GM19395 (cell line): ENCODE results near the gene HDAC9.

Source experiments
- ATAC-seq: cut with Tn5 transposase; IDR thresholded peaks from one replicate; pipeline ENCODE4 v1.9.1; 2021; ENCODE audit warnings: mild to moderate bottlenecking, moderate library complexity; ENCODE audit not compliant: unreplicated experiment

HDAC9 gene

DNA sequence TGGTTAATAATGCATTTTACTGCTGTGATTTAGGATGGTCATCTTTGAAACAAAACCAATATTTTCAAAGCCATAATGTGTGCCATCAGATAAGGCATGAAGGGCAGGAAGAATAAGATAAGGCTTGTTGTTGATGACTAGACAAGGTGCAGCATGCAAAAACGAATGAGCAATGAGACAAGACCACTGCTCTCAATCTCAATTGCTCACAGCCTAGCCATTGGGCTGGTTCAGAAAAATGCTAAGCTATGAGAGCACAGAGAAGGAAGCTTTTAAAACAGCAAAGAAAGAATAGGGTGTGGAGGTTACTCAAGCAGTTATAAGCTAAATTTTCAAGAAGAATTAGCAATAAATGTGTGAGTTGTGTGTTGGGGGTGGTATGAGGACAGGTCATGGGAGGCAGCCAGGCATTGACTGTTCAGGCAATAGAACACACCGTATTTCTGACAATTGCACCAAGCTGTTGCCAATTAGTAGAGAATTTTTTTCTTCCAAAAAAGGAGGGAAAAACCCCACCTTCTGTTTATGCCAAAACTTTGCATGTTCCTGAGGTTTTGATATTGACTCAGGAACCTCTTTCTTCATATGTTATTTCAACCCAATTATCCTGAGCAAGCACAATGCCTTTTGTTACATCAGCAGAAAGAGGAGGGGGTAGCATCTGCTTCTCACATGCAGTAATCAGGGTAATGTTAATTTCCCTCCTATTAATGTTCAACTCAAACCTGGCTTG is 276.5 kb downstream of the HDAC9 start:
- no peak for ATAC-seq

GRCh38 chr7:18772567-18772965 is 277.0 kb downstream of the HDAC9 start:
- ATAC-seq: no peak

DNA sequence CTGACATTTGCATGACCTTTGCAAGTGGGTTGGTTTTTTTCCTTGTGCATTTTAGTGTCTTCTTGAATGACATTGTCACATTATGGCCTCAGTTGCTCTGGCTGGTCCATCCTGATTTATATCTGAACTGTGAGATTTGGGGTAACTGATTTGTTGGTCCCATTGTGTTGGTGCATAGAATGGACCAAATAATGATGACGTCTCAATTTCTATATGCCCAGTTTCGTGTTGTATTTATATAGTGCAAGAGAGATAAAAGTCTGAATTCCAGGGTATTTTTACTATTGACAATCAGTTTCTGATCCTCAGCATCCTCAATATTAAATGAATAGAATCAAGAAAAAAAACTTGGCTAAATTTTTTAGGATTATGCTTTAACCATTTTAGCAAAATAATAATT is 281.8 kb downstream of the HDAC9 start:
- ATAC-seq: no peak

DNA sequence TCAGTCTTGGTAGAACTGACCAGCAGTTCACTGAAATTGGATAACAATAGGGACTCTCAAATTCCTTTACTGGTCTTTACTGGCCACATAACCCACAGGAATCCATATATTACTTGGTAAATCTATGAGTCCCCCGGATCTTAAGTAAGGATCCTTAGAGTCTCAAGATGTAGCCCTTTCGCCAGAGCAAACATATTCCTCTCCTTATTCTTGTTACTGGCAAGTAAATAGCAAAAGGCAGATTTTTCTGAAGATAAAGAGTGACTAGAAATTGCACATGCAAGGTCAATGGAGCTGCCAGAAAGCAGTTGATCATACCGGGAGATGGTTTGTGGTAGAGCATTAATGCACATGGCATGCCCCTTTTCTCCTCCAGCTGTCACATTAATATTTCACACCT is 283.0 kb downstream of the HDAC9 start:
- no peak for ATAC-seq

- no peak for ATAC-seq
Measured at GRCh38 chr7:18780266-18780665, 284.7 kb downstream of the HDAC9 start.

DNA sequence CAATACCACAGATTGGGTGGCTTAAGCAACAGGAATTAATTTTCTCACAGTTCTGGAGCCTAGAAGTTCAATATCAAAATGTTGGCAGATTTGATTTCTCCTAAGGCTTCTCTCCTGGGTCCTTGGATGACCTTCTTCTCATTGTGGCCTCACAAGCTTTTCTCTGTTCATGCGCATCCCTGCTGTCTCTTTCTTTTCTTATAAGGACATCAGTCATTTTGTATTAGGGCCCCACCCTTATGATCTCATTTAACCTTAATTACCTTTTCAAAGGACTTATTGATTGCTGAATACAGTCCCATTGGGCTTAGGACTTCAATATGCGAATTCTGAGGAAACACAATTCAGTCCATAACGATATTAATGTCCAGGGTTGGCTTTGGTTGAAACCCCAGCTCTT is 285.4 kb downstream of the HDAC9 start:
- no peak for ATAC-seq

DNA sequence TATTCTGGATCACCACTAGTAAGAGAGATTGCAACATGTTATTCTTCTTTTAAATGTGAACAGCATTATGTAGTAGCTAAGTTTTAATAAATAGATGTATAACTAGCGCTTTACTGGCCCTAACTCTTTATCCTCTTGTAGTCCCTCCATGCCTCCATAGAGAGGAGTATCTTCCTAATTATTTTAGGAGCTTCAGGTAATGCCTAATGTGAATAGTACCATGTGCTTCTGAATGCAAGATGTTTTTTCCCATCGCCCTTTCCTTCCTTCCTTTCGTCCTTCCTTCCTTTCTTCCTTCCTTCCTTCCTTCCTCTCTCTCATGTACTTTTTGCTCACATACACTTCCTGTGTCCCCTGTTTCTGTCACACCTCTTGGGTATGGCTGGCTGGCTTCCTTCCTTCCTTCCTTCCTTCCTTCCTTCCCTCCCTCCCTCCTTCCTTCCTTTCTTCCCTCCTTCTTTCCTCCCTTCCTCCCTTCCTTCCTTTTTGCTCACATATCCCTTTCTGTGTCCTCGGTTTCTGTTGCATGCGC is 290.7 kb downstream of the HDAC9 start:
- ATAC-seq: no peak

DNA sequence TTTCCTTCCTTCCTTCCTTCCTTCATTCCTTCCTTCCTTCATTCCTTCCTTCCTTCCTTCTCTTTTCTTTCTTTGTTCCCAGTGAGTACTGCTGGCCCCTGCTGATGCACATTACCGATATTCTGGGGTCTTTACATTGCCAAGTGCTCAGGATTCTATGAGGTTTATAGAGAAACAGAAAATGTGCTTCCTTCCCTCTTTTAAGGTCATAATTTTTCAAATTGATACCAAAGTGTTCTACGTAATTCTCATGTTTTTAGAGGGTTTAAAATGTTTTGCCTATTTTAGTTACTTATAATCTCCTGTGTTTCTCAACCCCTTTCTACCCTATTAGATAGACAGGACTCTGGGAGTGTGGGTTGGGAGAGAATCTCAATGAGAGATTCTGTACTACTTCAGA is 291.2 kb downstream of the HDAC9 start:
- ATAC-seq: no peak

- ATAC-seq: no peak
Measured at GRCh38 chr7:18788026-18788425, 292.5 kb downstream of the HDAC9 start.

DNA sequence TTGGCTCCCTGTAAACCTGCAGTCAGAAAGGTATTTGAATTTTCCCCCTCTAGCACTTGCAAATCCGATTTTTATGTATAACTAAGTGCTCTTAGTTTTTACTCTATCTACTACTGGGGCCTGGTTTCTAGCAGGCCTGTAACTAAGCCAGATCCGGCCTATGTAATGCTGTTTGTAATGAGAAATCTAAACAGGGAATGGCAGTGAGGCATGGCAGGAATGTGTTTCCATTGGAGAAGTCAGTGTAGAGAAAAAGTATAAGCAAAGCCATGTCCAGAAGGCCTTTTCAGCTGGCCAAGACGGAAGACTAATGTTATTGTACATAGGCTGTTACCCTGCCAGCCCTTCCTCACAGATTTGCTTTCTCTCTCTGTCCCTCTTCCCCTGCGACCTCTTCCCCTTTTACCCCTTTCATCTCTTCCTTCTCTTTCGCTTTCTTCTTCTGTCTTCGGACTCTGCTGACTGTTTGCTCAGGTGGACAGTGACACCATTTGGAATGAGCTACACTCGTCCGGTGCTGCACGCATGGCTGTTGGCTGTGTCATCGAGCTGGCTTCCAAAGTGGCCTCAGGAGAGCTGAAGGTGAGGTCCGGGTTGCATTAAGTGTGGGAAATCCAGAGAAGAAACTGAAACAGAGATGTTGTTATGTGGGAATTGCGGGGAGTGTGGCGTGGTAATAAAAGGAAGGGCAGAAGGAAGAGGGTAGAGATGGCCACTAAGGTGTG is 297.5 kb downstream of the HDAC9 start:
- ATAC-seq: no peak

GRCh38 chr7:18796216-18796615 is 300.7 kb downstream of the HDAC9 start:
- ATAC-seq: no peak

DNA sequence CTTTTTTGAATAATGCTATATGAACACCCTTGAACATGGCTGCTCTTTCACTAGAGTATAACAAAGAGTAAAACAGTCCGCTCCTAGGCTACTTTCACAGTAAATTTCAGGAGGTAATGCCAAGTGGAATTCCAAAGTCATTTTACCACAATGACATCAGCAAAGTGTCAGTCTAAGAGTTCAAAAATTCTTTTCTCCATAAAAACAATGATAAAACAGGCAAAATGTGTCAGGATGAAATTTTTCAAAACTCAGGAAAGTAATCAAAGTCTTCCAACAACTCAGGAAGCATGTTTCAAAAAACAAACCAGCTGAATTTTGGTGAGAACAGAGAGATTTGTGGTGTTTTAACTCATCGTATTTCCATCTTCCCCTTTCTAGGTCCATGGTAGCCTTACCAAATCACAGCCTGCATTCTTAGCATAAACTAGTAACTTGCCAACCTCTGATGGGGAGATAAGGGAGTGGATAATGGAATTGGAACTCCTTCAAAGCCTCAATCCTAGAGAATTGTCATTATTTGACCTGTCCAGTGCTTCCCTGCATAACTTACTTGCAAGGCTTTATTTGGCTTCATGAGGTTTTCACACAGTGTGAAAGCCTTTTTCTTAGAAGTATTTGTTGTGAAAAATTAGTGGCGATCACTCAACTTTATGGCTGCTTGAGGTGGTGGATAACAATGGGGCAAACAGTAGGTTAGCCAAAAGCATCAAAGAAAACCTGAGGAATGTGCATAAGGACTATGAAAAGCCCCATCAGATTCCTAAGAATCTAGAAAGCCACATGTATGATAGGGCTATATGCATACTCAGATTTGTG is 302.7 kb downstream of the HDAC9 start:
- ATAC-seq: no peak

DNA sequence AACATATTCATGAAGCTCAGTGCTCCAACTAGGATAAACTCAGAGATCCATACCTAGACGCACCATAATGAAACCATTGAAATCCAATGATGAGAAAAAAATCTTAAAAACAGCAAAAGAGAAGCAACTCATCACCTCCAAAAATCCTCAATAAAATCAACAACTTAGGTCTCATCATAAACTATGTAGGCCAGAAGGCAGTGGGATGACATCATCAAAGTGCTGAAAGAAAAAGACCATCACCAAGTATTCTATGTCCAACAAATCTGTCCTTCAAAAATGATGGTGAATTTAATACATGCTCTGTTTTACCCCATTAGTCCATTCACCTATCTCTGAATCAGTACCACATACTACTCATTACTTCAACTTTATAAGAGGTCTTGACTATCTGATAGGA is 304.4 kb downstream of the HDAC9 start:
- ATAC-seq: no peak

- no peak for ATAC-seq
Measured at GRCh38 chr7:18803923-18804322, 308.4 kb downstream of the HDAC9 start.

- no peak for ATAC-seq
Measured at GRCh38 chr7:18806177-18806576, 310.6 kb downstream of the HDAC9 start.

GRCh38 chr7:18808026-18808425 is 312.5 kb downstream of the HDAC9 start:
- no peak for ATAC-seq

DNA sequence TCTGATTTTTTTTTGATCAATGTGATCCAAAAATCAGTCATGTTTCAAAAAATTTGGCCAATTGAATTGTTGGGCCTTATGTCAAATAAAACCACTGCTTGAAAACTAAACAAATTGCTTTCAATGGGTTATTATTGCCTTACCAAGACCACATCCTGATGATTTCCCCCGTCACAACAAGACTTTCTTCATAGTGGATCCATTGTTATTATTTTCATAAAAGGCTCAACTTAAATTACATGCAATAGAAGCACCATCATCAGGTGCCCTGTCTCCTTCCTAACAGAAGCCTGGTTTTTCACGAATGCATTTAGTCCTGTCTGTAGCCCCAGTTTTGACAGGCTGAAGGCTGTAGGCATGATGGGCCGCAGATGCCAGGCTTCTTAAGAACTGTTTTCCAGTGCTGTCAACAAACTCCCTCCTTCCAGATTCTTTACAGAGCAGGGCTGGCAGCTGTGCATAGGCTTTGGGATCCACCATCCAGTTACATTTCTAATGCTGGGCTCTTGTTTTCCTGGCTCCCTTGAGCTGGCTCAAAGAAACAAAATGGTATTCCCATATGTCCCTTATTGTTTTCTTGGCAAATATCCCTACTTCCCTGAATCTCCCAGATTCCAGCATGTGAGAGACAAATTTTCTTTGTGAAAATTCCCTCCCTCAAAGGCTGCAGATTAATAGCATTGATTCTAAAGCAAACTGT is 319.9 kb downstream of the HDAC9 start:
- no peak for ATAC-seq

- no peak for ATAC-seq
Measured at GRCh38 chr7:18820981-18821380, 325.4 kb downstream of the HDAC9 start.

DNA sequence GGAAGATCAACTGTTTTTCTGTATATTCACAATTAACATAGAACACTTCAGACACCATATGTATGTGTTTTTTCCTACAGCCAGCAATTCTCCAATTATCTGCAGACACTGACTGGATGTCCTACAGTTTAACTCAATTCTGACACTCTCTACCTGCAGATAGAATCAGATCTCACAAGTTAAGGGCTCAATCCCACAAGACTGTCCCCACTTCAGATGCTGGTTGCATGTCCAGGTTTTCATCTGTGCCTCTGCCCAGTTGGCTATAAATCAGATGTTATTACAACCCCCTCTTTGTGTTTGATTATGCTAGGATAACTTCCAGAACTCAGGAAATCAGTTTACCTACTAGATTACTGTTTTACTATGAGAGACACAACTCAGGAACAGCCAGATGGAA is 326.0 kb downstream of the HDAC9 start:
- no peak for ATAC-seq

GRCh38 chr7:18824157-18824556 is 328.6 kb downstream of the HDAC9 start:
- ATAC-seq: no peak
